ENCODE measurements around the gene ACSM6.
"Not testable (repeated sequence)": the region's sequence is repeated elsewhere in the genome, so short reads cannot be mapped to it uniquely, and the experiment has no call there.

ACSM6 gene

DNA sequence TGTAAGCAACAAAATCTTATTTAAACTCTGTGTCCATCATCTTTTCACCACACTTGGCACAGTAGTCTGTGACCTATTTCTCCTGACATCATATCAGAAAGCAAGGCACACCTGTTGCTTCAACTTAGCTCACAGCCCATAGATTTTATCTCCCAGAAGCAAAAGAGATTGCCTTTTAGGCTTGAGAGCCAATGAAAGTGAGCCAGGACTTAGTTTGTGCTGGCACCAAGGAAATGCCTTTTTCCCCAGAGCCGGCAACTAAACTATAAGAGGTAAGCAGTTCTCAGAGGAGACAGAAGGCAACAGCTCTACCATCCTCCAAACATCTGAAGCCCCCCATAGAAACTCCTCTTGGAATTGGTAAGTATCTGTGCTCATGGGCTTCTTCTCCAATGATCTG lies at the start of gene ACSM6:
ACSM6 (plus strand) TSS at position 295 of the 400 bp plus-strand sequence. CDS start 248 bp downstream, outside the sequence.
- ATAC-seq (no peak), DNase-seq (no peak)

- DNase-seq (no peak), ATAC-seq (no peak)
Observed at GRCh38 chr10:95168694-95169093, 25.3 kb upstream of the ACSM6 start.

DNA sequence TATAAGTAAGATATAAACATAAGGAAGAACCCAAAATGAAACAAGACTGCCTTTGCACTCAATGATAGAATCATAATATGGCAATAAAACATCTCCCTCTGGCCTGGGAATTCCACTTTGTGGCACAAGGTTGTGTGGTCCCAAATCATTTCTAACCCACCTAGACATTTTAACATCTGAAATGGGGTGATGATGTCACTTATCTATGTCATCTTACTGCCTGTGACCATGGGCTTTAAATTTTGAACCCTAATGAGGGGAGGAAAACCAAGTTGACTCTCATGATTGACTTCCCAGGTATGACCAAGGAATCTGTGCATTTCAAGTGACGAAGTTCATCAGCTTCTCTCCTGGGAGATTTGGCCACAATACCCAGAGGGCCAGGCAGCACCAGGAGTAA lies 24.5 kb upstream of the ACSM6 start:
- DNase-seq, result no peak
- ATAC-seq, result no peak

DNA sequence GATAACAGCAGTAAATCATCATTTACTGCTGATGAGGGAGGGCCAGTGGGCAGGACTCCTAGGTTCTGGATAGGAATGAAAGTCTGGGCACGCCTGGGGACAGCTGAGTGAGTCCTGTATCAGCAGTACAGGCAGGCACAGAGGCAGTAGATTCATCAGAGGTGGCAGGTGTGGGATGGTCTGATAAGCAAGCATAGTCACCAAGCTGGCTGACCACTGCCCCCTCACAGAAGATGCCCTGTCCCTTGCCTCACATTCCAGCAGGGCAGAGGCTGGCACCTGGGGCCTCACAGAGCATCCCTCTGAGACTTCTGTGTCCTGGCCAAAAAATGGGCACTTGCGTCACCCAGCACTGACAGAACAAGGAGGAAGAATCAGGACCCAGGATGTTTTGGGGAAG lies 23.2 kb upstream of the ACSM6 start:
- ATAC-seq (no peak), DNase-seq (no peak)

DNA sequence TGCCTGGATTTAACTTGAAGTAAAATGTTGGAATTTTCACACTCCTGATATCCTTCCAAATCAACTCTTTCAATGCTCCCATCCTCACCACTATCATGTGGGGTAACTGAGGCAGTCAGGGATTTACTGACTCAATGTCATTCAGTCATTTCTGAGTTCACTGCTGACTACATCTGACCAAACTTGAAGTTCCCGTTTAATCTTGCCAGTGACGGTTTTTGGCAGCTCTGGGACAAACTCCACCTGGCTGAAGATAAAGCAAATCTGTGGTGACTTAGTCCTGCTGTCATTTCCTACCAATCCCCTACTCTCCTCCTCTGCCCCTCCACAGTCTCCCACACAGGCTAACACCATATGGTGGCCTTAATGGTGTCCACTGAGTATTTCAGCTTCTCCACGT lies 22.7 kb upstream of the ACSM6 start:
- DNase-seq (no peak), ATAC-seq (no peak)

DNA sequence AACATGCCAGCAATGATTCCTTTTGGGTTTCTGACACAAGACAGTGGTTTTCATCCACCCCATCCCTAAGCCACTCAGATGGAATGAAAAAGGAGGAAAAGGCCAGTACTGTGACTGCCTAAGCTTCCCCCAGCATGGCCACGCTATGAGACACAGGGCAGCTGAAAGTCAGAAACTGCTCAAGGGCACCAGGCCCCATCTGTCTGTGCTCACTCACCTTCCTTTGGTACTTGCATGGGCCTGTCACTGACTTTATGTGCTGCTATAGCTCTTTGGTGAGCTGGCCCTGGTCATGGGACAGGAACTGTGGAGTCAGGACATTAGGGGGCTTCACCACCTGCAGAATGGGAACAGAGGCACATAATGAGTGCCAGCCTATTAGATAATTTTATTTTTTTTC lies 21.2 kb upstream of the ACSM6 start:
- no peak for ATAC-seq
- DNase-seq, result no peak

GRCh38 chr10:95176101-95176500 lies 17.9 kb upstream of the ACSM6 start:
- no peak for ATAC-seq

GRCh38 chr10:95177429-95177828 lies 16.6 kb upstream of the ACSM6 start:
- ATAC-seq (no peak), DNase-seq (no peak)

More at GRCh38 chr10:95176101-95176500, 17.9 kb upstream of the ACSM6 start:
- no peak for DNase-seq

DNA sequence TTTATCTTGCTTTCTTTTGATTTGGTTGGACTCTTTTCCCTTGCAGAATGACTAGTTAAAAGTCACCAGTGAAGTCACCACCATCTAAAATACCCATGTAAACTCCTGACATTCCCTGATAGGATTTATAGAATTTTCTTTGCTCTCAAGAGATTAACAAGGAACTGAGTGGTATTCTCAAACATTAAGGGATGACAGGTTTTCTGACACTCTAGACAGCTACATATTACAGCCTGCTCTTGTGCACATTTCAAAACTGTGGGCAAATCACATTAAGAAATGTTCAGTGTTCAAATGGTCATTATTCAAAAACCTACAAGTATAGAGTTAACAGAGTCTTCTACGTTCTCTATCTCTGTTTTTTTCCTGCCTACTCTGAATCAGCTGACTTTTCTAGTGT lies 15.8 kb upstream of the ACSM6 start:
- no peak for ATAC-seq
- DNase-seq, result no peak

- ATAC-seq (no peak), DNase-seq (no peak)
Observed at GRCh38 chr10:95178797-95179196, 15.2 kb upstream of the ACSM6 start.

DNA sequence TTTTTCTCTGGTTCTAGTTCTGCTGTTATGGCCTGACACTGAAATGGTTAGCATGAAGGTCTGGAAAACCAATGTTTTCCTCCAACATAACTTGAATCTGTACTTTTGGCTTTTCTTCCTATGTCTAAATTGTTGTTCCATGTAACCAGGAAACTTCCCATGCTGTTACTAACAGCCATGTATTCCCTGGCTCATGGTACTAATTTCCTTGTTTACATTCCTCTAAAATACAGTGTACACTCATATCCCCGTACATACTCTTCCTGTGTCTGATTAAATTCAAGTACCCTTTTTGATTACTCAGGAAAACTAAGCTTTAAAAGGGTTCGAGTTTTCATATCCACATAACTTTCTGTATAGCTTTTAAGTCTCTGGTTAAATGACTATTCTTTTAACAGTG lies 12.3 kb upstream of the ACSM6 start:
- ATAC-seq, result no peak
- no peak for DNase-seq

- peak; percentile 98 for ATAC-seq
Observed at GRCh38 chr10:95183271-95184230, 10.5 kb upstream of the ACSM6 start.

DNA sequence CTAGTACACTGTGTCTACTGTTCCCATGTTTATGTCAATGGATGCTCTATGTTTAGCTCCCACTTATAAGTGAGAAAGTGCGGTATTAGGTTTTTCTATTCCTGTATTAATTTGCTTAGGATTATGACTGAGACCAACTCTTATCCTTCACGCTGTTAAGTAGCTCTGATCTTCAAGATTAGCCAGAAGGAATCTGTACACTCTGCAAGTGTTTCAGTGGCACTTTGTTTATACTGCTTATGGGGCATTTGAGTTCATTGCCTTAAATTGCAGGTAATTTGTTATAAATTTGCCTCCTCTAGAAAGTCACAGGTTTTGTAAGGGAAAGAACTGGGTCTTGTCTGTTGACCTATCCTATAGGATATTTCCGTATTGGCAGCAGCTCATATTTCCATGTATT lies 6.4 kb upstream of the ACSM6 start:
- DNase-seq (no peak), ATAC-seq (no peak)

More at GRCh38 chr10:95183271-95184230, 10.5 kb upstream of the ACSM6 start:
- peak; percentile 86 for DNase-seq

- ATAC-seq, result no peak
- DNase-seq, result no peak
Observed at GRCh38 chr10:95188593-95188992, 5.4 kb upstream of the ACSM6 start.

DNA sequence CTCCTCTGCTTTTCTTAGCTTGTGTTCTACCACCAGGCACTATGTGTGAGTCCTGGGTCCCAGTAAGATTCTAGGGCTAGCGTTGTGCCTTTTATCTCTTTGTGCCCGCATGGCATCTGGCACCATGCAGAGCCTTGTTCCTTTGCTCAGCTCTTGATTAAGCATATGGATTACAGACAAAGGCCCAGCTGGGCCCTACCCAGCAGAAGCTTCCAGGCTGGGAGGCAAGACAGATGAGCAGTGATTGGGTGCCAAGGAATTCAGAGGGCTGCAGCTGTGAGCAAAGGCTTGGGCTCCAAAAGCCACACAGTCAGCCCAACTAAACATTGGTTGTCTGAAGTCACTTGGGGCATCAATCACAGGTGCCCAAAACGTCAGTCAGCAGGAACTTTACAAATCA lies 2.0 kb downstream of the ACSM6 start:
- DNase-seq (no peak), ATAC-seq (no peak)

- DNase-seq (no peak), ATAC-seq (no peak)
Observed at GRCh38 chr10:95201736-95202135, 7.7 kb downstream of the ACSM6 start.

- not testable (repeated sequence) for ATAC-seq, DNase-seq
Observed at GRCh38 chr10:95202865-95203264, 8.8 kb downstream of the ACSM6 start.

GRCh38 chr10:95208702-95209391 lies 14.8 kb downstream of the ACSM6 start:
- no peak for DNase-seq
- no peak for ATAC-seq

- DNase-seq (no peak), ATAC-seq (no peak)
Observed at GRCh38 chr10:95209509-95210127, 15.6 kb downstream of the ACSM6 start.

- ATAC-seq (no peak), DNase-seq (no peak)
Observed at GRCh38 chr10:95211606-95212279, 17.7 kb downstream of the ACSM6 start.

DNA sequence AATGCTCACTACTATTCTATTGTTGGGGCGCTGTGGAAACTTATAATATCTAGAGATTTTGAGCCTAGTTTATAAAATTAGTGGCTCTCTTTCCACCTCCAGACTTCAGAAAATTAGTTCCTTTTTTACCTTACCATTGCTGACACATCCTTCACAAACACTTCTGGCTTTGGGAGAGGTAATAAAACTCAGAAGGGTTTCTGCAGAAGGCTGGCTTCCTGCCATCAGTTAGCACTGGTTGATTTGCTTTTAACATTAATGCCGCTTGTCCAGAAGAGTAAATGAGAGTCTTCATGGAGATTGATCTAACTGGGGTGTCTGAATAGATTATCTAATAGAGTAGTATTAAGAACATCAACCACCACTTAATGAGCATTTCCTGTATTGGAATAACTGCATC lies 20.3 kb downstream of the ACSM6 start:
- no peak for ATAC-seq
- no peak for DNase-seq

DNA sequence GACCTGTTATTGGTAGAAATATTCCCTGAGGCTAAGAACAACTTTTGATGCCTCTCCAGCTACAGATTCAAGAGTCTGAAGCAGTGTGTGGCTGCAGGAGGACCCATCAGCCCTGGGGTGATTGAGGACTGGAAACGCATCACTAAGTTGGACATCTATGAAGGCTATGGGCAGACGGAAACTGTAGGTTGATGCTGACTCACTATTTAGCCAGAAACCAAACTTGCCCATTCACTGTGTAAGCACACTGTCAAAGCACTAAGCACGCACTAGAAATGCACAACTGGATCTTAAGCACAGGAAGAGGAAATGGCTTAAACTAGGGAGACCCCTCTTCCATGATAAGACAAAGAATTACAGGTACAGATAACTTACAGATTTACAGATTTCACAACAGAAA lies 20.8 kb downstream of the ACSM6 start:
- ATAC-seq (no peak), DNase-seq (no peak)
